GM12878 (cell line): ENCODE results near the gene PLXDC1. TPM values are rescaled to one million over a fixed set of nuclear protein-coding genes. Genes with fewer than 3 reads are reported as not detected.

Source experiments
- BCL11A ChIP-seq: IDR thresholded peaks from 2 replicates; pipeline ENCODE4 v1.6.1; 2011; ENCODE audit warnings: low read depth, low read length
- E2F4 ChIP-seq: IDR thresholded peaks from 2 replicates; pipeline ENCODE4 v1.6.1; 2012; ENCODE audit warnings: low read depth, low read length, improper control_type of control experiment
- E4F1 ChIP-seq: fragments of 450-650 bp; IDR thresholded peaks from 2 replicates; pipeline ENCODE4 v1.6.1; 2018; ENCODE audit warnings: borderline replicate concordance, mild to moderate bottlenecking; ENCODE audit not compliant: partially characterized antibody
- ETV6 ChIP-seq, 2 experiments: fragments of 450-650 bp in 1 of 2; IDR thresholded peaks in 1 of 2; conservative IDR thresholded peaks in 1 of 2; 2 replicates each; pipeline ENCODE4 v1.6.1; 2014; ENCODE audit warnings: antibody characterized with exemption in 1 of 2, borderline replicate concordance in 1 of 2, low read depth in 1 of 2, mild to moderate bottlenecking in 1 of 2, moderate library complexity in 1 of 2
- IRF3 ChIP-seq: fragments of 450-650 bp; IDR thresholded peaks from 2 replicates; pipeline ENCODE4 v1.6.1; 2014; ENCODE audit warnings: mild to moderate bottlenecking
- JUND ChIP-seq: IDR thresholded peaks from 2 replicates; pipeline ENCODE4 v1.6.1; 2012; ENCODE audit warnings: low read depth, mild to moderate bottlenecking, low read length, improper control_type of control experiment, moderate library complexity
- NR2C2 ChIP-seq: IDR thresholded peaks from 2 replicates; pipeline ENCODE4 v1.6.1; 2011; ENCODE audit warnings: borderline replicate concordance, low read depth; ENCODE audit not compliant: control insufficient read depth, insufficient read length
- RAD51 ChIP-seq: fragments of 450-650 bp; IDR thresholded peaks from 2 replicates; pipeline ENCODE4 v1.6.1; 2016; ENCODE audit warnings: moderate library complexity, mild to moderate bottlenecking, inconsistent platforms
- TCF7 ChIP-seq: IDR thresholded peaks from 2 replicates; pipeline ENCODE4 v1.6.1; 2014; ENCODE audit warnings: antibody characterized with exemption, borderline replicate concordance
- ZNF24 ChIP-seq: fragments of 450-650 bp; IDR thresholded peaks from 2 replicates; pipeline ENCODE4 v1.6.1; 2017; ENCODE audit warnings: antibody characterized with exemption, mild to moderate bottlenecking
- ZZZ3 ChIP-seq: IDR thresholded peaks from 2 replicates; pipeline ENCODE4 v1.6.1; 2011; ENCODE audit warnings: low read depth; ENCODE audit not compliant: control insufficient read depth, insufficient read length
- polyA plus RNA-seq, 11 experiments: library from polyadenylated mRNA; depleted of rRNA in 4 of 11; unstranded in 6 of 11; stranded (reverse) in 5 of 11; fragments of >200 nt; fragmentation: Nextera tagmentation in 4 of 11; fragmentation: Illumina TruSeq in 1 of 11; extraction: Ambion mirVana in 4 of 11; extraction: Trizol in 1 of 11; gene quantifications; 1 replicate in 1 of 11; 2 replicates in 10 of 11; pipeline versions ENCODE4 v1.2.1 to v1.2.3, GENCODE V29; 2011 to 2016; ENCODE audit warnings: inconsistent platforms in 2 of 11, missing spikeins in 2 of 11, low read depth in 1 of 11
- total RNA-seq, 4 experiments: library from RNA; depleted of rRNA in 3 of 4; stranded (reverse); fragments of >200 nt in 3 of 4; fragmentation: Illumina TruSeq in 1 of 4; extraction: Trizol in 1 of 4; gene quantifications; 2 replicates each; pipeline versions ENCODE4 v1.2.1 to v1.2.3, GENCODE V29; 2013 to 2021
- TF ChIP-seq, protein P1 (sequence below): fragments of 450-650 bp; conservative IDR thresholded peaks from 2 replicates; pipeline ENCODE4 v1.6.1; 2017; ENCODE audit warnings: mild to moderate bottlenecking, moderate library complexity
- TF ChIP-seq, protein P2 (sequence below): fragments of 450-650 bp; IDR thresholded peaks from 2 replicates; pipeline ENCODE4 v1.6.1; 2016; ENCODE audit warnings: mild to moderate bottlenecking

The PLXDC1 gene
- total and polyA plus RNA-seq, 10 of the 15 experiments (the other 5 are each of a cell fraction or from before 2014, with no cell fraction given): 0.03 to 0.30 (median 0.22) TPM; not detected in 7

DNA sequence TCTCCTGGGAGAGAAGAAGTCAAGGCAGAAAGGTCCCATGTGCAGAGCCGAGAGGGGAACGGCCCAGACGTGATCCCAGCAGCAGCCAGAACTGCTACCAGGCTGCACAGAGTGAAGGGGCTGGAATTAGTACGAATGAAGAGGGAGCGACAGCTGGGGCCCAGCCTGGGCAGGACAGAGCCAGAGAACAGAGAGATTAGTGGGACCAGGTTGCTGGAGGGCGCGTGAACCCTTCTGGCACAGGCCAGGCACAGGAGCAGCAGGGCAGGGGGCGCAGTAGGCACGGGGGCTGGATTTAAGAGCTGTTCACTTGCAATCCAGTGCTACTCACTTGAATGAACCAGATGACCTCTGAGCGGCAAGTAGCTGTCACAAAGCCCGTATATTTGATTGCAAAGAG lies 66.9 kb downstream of the PLXDC1 start (continued):
- TF ChIP-seq, protein P1, sequence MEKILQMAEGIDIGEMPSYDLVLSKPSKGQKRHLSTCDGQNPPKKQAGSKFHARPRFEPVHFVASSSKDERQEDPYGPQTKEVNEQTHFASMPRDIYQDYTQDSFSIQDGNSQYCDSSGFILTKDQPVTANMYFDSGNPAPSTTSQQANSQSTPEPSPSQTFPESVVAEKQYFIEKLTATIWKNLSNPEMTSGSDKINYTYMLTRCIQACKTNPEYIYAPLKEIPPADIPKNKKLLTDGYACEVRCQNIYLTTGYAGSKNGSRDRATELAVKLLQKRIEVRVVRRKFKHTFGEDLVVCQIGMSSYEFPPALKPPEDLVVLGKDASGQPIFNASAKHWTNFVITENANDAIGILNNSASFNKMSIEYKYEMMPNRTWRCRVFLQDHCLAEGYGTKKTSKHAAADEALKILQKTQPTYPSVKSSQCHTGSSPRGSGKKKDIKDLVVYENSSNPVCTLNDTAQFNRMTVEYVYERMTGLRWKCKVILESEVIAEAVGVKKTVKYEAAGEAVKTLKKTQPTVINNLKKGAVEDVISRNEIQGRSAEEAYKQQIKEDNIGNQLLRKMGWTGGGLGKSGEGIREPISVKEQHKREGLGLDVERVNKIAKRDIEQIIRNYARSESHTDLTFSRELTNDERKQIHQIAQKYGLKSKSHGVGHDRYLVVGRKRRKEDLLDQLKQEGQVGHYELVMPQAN: no peak
- TF ChIP-seq BCL11A: no peak
- TF ChIP-seq E4F1: no peak
- TF ChIP-seq IRF3: no peak
- TF ChIP-seq, protein P2, sequence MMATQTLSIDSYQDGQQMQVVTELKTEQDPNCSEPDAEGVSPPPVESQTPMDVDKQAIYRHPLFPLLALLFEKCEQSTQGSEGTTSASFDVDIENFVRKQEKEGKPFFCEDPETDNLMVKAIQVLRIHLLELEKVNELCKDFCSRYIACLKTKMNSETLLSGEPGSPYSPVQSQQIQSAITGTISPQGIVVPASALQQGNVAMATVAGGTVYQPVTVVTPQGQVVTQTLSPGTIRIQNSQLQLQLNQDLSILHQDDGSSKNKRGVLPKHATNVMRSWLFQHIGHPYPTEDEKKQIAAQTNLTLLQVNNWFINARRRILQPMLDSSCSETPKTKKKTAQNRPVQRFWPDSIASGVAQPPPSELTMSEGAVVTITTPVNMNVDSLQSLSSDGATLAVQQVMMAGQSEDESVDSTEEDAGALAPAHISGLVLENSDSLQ: no peak
- TF ChIP-seq ETV6 (conservative IDR thresholded peaks at IDR 0.05 in 1 of 2, IDR thresholded peaks at IDR 0.05 in 1 of 2; ENCODE audit: borderline replicate concordance in 1 of 2, low read depth in 1 of 2): no peak
- TF ChIP-seq E2F4: no peak
- no peak for TF ChIP-seq TCF7
- no peak for TF ChIP-seq NR2C2
- no peak for TF ChIP-seq ZZZ3
- TF ChIP-seq ZNF24: no peak
- no peak for TF ChIP-seq JUND
- no peak for TF ChIP-seq RAD51
- TF ChIP-seq, all 136 proteins: peak for 0
